C4-2B (cell line): ENCODE data around the gene HSPA12A.

Experiments used
- H3K27ac ChIP-seq: fragments of 450-650 bp; 2 replicates; pipeline ENCODE4 v1.5.1; 2017
- CTCF ChIP-seq: fragments of 450-650 bp; conservative IDR thresholded peaks from 2 replicates; pipeline ENCODE4 v1.5.1; 2017; ENCODE audit warnings: mild to moderate bottlenecking
- ZFX ChIP-seq: fragments of 450-650 bp; IDR thresholded peaks from 2 replicates; pipeline ENCODE4 v1.6.1; 2017

Gene HSPA12A

DNA sequence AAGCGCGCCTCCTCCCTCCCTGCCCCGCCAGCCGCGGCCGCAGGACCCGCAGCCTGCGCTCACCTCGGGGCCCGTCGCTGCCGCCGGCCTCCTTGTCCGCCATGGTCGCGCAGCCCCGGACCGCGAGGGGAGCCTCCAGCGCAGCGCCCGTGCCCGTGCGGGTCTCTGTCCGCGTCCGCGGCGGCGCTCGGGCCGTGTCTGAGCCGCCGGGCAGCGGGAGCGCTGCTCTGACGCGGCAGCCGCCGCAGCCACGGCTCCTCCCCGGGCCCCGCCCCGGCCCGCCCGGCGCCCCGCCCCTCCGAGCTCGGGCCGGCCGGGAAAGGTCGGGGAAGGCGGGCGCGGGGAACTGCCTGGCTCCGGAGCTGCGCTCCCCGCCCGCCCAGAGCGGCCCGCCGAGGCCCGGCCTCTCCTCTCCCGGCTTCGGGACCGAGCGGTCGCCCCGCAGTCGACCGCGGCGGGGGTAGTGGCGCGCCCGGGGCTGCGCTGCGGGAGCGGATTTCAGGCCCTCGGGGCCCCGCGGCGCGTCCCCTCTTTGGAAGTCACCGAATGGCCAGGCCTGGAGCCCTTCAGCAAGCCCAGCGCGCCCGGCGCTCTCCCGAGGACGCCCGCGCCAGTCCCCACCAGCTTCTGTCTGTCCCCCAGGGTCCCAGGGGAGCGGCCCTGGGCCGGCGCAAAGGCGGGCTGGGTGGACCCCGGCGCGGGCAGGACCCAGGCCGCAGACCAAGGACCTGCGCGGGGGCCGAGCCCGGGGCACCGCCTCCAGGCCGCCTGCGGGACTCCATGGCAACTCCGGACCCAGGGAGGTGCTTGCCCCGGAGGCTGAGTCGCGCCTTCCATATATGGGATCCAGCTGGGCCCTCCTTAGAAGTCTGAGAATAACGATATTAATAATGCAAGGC, at the start of gene HSPA12A:
TSS of gene HSPA12A (minus strand) at position 200 of the 899 bp plus-strand sequence. CDS start at position 103, 97 bp downstream.
- peak within 1 kb of the TSS; percentile 69 for H3K27ac ChIP-seq
- TF ChIP-seq ZFX, result peak; percentile 88
- no peak for TF ChIP-seq CTCF

GRCh38 chr10:116791241-116791640, 48.9 kb upstream of the HSPA12A start:
- H3K27ac ChIP-seq, result no peak overlapping the region
- TF ChIP-seq ZFX (no peak), CTCF (no peak)

DNA sequence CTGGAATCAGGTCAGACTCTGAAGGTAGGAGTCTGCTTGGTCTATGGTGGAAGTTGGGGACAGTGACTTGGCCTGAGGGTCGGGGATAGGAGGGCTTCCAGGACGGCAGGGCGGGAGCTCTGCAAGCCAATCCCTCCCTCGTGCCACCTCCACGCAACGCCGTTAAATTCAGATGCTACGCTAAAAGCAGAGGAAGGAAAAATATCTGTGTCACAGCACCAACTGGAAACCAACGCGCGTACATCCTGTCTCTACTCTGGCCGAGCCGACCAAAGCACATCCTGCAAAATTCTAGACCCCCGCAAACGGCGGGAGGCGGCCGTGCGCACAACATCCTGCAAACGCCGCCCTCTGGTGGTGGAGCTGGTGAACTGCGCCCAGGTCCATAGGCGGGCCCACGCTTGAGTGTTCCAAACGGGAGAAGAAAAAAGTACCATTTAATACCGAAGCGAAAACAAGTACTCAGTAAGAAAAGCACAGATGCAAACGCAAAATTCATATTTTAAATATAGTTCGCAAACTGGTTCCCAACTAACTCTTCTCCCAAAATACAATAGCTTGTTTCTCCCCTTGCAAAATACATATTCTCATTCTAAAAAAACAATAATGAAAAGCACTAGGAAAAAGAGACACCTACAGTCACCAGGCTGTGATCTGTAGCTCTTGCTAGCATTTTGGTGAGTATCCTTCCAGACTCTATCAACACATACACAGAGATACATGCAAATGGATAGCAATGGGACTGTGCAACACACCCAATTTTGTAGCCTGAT, 45.7 kb upstream of the HSPA12A start:
- TF ChIP-seq CTCF, result peak; percentile 99
- TF ChIP-seq ZFX, result no peak
- H3K27ac ChIP-seq, result no peak overlapping the region

GRCh38 chr10:116787053-116787659, 44.8 kb upstream of the HSPA12A start:
- H3K27ac ChIP-seq, result no peak overlapping the region
- TF ChIP-seq CTCF (no peak), ZFX (no peak)

- H3K27ac ChIP-seq, result no peak overlapping the region
- TF ChIP-seq ZFX (no peak), CTCF (no peak)
Observed at GRCh38 chr10:116785867-116786266, 43.5 kb upstream of the HSPA12A start.

GRCh38 chr10:116785282-116785681, 42.9 kb upstream of the HSPA12A start:
- H3K27ac ChIP-seq, result no peak overlapping the region
- TF ChIP-seq CTCF (no peak), ZFX (no peak)

DNA sequence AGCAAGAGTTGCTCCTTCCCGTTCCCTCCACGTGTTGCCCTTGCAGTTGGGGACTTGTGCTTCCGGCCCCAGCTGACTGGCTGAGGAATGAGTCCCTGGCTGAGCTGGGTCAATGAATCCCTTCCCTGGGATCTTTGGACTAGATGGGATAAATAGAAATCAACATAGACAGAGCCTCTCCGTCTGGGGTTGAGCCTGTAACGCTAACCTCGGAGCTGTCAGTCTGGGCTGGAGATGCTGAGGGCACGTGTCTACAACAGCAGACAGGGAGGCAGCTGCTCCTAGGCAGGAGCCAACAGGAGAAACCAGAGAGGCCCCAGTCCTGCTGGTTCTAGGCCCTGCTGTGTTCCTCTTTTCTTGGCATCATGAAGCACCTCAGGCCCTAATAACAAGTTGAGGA, 42.3 kb upstream of the HSPA12A start:
- TF ChIP-seq CTCF, result no peak
- TF ChIP-seq ZFX, result no peak
- no peak overlapping the region for H3K27ac ChIP-seq
